Measurements from ENCODE around the gene ANO2.

Gene ANO2

DNA sequence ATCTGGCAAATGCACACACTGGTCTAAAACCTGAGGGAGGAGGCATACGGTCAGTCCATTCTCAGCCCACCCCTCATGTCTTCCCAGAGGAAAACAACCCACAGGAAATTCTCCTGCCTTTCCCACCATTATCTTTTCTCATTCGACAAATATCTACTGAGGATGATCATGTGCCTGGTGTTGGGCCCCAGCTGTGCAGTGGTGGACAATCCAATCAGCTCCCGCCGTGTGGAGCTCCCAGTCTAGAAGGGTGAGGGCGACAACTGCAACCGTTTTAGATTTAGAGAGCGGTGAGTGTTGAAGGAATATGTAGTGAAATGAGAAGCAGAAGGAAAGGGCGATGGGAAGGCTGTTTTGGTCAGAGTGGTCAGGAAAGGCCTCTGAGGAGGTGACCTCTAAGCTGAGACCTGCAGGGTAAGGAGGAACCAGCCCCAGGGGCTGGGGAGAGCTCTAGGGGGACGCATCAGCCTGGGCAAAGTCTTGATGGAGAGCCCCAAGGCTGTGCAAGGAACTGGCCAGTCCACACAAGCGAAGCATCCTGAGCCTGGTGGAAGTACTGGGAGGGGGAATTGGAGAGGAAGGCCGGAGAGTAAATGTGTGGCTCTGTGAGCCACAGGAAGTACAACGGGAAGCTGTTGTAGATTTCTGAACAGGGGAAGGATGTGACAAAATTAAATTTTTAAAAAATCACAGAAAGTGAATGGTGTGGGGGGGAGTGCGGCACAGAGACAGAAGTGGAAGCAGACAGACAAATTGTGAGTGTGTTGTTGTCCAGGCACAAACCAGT lies 320.4 kb downstream of the ANO2 start:
- no peak overlapping the region for H3K4me3 ChIP-seq (ENCODE audit: insufficient read length, low read depth)
- TF ChIP-seq YY1 (IDR thresholded peaks at IDR 0.05; ENCODE audit: insufficient read depth, insufficient read length) = no peak
- TF ChIP-seq ZNF274 (IDR thresholded peaks at IDR 0.05; ENCODE audit: low read depth, low read length) = no peak
- TF ChIP-seq SUZ12 (IDR thresholded peaks at IDR 0.05; ENCODE audit: extremely low read depth, insufficient read depth, insufficient read length) = no peak
- H3K36me3 ChIP-seq (ENCODE audit: insufficient read depth, insufficient read length, low read length) = no peaks in the 10 kb centered on the region
- H3K4me1 ChIP-seq (ENCODE audit: insufficient read depth, insufficient read length) = no peaks in the 10 kb centered on the region
- no peaks in the 10 kb centered on the region for H3K27me3 ChIP-seq (ENCODE audit: insufficient read depth, insufficient read length)
- H3K9me3 ChIP-seq (ENCODE audit: insufficient read depth, low read length) = no peaks in the 10 kb centered on the region
- H3K9ac ChIP-seq (ENCODE audit: insufficient read length, low read depth) = no peak overlapping the region
- no peak for DNase-seq (ENCODE audit: low read depth, low spot score)

DNA sequence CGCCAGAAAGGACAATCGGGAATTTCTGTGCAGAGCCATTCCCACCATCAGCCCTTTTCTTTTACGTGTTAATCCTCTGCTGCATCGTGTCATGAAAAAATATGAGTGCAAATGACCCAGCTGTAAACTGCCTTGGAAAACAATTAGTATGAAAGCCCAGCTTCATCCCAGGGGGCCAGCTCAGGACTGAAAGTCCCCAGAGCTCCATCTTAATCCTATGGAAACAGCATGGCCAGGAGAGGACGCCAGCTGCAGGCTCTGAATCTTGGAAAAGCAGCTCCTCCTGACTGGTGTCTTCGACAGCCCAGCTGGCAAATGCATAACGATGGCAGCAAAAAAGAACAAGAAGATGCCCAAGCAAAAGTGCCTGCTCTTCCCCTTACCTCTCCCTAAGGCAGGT lies 321.6 kb downstream of the ANO2 start:
- peak; percentile 32 for DNase-seq (ENCODE audit: low read depth, low spot score)
- Histone ChIP-seq H3K4me1 (ENCODE audit: insufficient read depth, insufficient read length) (no peaks in the 10 kb centered on the region), H3K9ac (ENCODE audit: insufficient read length, low read depth) (no peak overlapping the region), H3K36me3 (ENCODE audit: insufficient read depth, insufficient read length, low read length) (no peaks in the 10 kb centered on the region), H3K4me3 (ENCODE audit: insufficient read length, low read depth) (no peak overlapping the region), H3K9me3 (ENCODE audit: insufficient read depth, low read length) (no peaks in the 10 kb centered on the region), H3K27me3 (ENCODE audit: insufficient read depth, insufficient read length) (no peaks in the 10 kb centered on the region)
- TF ChIP-seq SUZ12 (IDR thresholded peaks at IDR 0.05; ENCODE audit: extremely low read depth, insufficient read depth, insufficient read length) (no peak), YY1 (IDR thresholded peaks at IDR 0.05; ENCODE audit: insufficient read depth, insufficient read length) (no peak), ZNF274 (IDR thresholded peaks at IDR 0.05; ENCODE audit: low read depth, low read length) (no peak)

DNA sequence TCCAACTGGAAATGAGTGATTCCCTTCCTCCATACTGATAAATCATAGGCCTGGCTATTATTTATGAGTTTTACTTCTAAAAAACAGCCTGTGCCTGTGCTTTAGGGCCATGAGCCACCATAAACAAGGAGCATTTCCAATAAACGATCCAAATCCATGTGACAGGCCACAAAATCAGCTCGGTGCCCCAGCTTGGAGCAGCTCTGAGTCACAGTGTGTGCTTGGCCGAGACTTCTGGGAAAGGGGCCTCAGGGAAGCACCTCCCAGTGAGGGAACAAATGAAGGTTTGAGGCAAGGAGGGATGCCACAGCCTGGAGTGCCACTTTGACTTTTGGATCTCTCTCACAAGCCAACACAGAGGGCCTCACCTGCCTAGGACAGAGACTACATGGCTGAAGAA lies 322.8 kb downstream of the ANO2 start:
- no peak overlapping the region for H3K9ac ChIP-seq (ENCODE audit: insufficient read length, low read depth)
- no peaks in the 10 kb centered on the region for H3K36me3 ChIP-seq (ENCODE audit: insufficient read depth, insufficient read length, low read length)
- H3K4me3 ChIP-seq (ENCODE audit: insufficient read length, low read depth) = no peak overlapping the region
- no peaks in the 10 kb centered on the region for H3K4me1 ChIP-seq (ENCODE audit: insufficient read depth, insufficient read length)
- DNase-seq (ENCODE audit: low read depth, low spot score) = no peak
- H3K27me3 ChIP-seq (ENCODE audit: insufficient read depth, insufficient read length) = no peaks in the 10 kb centered on the region
- TF ChIP-seq ZNF274 (IDR thresholded peaks at IDR 0.05; ENCODE audit: low read depth, low read length) = no peak
- TF ChIP-seq YY1 (IDR thresholded peaks at IDR 0.05; ENCODE audit: insufficient read depth, insufficient read length) = no peak
- TF ChIP-seq SUZ12 (IDR thresholded peaks at IDR 0.05; ENCODE audit: extremely low read depth, insufficient read depth, insufficient read length) = no peak
- H3K9me3 ChIP-seq (ENCODE audit: insufficient read depth, low read length) = no peaks in the 10 kb centered on the region

DNA sequence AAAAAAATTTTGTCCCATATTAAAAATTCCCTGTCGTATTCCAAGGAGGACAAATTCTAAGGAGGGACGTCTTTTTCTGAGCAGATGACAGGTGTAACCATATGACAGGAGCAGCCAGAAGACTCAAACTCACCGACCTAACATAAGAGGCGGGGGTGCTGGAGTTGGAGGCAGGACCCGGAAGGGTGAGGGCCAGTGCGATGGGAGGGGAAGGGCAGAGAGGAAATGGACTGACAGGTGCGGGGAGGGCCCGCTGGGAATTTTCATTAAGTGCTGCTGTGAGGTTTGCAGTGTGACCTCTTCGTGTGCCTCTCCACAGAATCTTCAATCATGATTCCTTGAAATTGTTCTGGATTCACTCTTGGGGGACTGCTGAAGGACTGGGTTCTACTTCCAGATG lies 323.7 kb downstream of the ANO2 start:
- H3K9me3 ChIP-seq (ENCODE audit: insufficient read depth, low read length) = 0 out of 2 replicates have a peak, but pooled peaks cover 5% of the 10 kb centered on the region
- H3K36me3 ChIP-seq (ENCODE audit: insufficient read depth, insufficient read length, low read length) = no peaks in the 10 kb centered on the region
- no peaks in the 10 kb centered on the region for H3K27me3 ChIP-seq (ENCODE audit: insufficient read depth, insufficient read length)
- no peaks in the 10 kb centered on the region for H3K4me1 ChIP-seq (ENCODE audit: insufficient read depth, insufficient read length)
- no peak overlapping the region for H3K4me3 ChIP-seq (ENCODE audit: insufficient read length, low read depth)
- DNase-seq (ENCODE audit: low read depth, low spot score) = no peak
- H3K9ac ChIP-seq (ENCODE audit: insufficient read length, low read depth) = no peak overlapping the region
- TF ChIP-seq SUZ12 (IDR thresholded peaks at IDR 0.05; ENCODE audit: extremely low read depth, insufficient read depth, insufficient read length) = no peak

DNA sequence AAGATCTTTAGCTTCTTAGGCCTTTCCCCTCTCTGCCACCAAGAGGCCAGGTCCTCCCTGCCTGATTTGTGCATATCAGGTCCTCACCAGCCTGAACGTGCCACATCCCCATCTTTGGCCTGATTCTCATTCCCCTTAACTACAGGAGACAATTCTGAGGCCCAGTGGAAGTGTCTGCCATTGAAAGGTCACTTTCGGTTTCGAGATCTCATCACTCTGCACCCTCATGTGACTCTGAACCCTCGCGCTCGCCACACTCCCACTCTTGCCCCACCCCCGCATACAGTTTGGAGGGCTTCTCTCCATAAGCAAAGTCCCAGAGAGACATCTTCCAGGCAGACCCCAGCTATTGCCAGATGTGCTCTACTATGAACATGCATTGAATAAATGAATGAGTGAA lies 324.2 kb downstream of the ANO2 start:
- H3K9me3 ChIP-seq (ENCODE audit: insufficient read depth, low read length) = 0 out of 2 replicates have a peak, but pooled peaks cover 5% of the 10 kb centered on the region
- H3K36me3 ChIP-seq (ENCODE audit: insufficient read depth, insufficient read length, low read length) = no peaks in the 10 kb centered on the region
- H3K27me3 ChIP-seq (ENCODE audit: insufficient read depth, insufficient read length) = no peaks in the 10 kb centered on the region
- TF ChIP-seq YY1 (IDR thresholded peaks at IDR 0.05; ENCODE audit: insufficient read depth, insufficient read length) (no peak), ZNF274 (IDR thresholded peaks at IDR 0.05; ENCODE audit: low read depth, low read length) (no peak), SUZ12 (IDR thresholded peaks at IDR 0.05; ENCODE audit: extremely low read depth, insufficient read depth, insufficient read length) (no peak)
- H3K4me1 ChIP-seq (ENCODE audit: insufficient read depth, insufficient read length) = no peaks in the 10 kb centered on the region
- no peak overlapping the region for H3K4me3 ChIP-seq (ENCODE audit: insufficient read length, low read depth)
- DNase-seq (ENCODE audit: low read depth, low spot score) = no peak
- no peak overlapping the region for H3K9ac ChIP-seq (ENCODE audit: insufficient read length, low read depth)

DNA sequence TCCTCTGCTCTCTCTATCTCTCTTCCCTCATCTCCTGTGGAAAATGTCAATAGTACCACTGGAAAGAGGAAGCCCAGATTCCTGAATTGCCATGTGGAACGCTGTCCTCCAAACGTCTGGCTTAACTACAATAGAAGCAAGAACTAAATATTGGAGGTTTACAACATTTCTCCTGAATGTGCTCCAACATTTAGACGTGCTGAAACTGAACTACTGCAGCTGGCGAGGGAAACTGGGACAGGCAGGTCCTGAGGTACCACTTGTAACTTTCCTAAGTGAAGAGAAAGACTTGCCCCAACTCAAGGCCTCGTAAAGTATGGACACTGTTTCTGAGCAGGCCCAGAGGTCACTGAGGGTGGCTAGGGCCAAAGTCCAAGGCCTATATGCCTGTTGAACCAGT lies 325.4 kb downstream of the ANO2 start:
- Histone ChIP-seq H3K4me1 (ENCODE audit: insufficient read depth, insufficient read length) (no peaks in the 10 kb centered on the region), H3K4me3 (ENCODE audit: insufficient read length, low read depth) (no peak overlapping the region), H3K9ac (ENCODE audit: insufficient read length, low read depth) (no peak overlapping the region), H3K9me3 (ENCODE audit: insufficient read depth, low read length) (0 out of 2 replicates have a peak, but pooled peaks cover 5% of the 10 kb centered on the region), H3K27me3 (ENCODE audit: insufficient read depth, insufficient read length) (no peaks in the 10 kb centered on the region), H3K36me3 (ENCODE audit: insufficient read depth, insufficient read length, low read length) (no peaks in the 10 kb centered on the region)
- no peak for DNase-seq (ENCODE audit: low read depth, low spot score)
- TF ChIP-seq SUZ12 (IDR thresholded peaks at IDR 0.05; ENCODE audit: extremely low read depth, insufficient read depth, insufficient read length) (no peak), ZNF274 (IDR thresholded peaks at IDR 0.05; ENCODE audit: low read depth, low read length) (no peak), YY1 (IDR thresholded peaks at IDR 0.05; ENCODE audit: insufficient read depth, insufficient read length) (no peak)

DNA sequence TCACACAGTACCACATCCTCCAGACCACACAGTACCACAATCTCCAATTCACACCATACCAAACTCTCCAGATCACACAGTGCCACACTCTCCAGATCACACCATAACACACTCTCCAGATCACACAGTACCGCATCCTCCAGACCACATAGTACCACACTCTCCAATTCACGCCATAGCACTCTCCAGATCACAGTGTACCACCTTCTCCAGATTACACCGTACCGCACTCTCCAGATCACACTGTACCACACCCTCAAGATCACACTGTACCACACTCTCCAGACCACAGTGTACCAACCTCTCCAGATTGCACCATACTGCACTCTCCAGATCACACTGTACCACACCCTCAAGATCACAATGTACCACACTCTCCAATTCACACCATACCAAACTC lies 328.2 kb downstream of the ANO2 start:
- no peak for DNase-seq (ENCODE audit: low read depth, low spot score)
- H3K36me3 ChIP-seq (ENCODE audit: insufficient read depth, insufficient read length, low read length) = no peaks in the 10 kb centered on the region
- no peak overlapping the region for H3K4me3 ChIP-seq (ENCODE audit: insufficient read length, low read depth)
- no peak overlapping the region for H3K9ac ChIP-seq (ENCODE audit: insufficient read length, low read depth)
- 0 out of 2 replicates have a peak, but pooled peaks cover 5% of the 10 kb centered on the region for H3K9me3 ChIP-seq (ENCODE audit: insufficient read depth, low read length)
- no peaks in the 10 kb centered on the region for H3K4me1 ChIP-seq (ENCODE audit: insufficient read depth, insufficient read length)
- TF ChIP-seq ZNF274 (IDR thresholded peaks at IDR 0.05; ENCODE audit: low read depth, low read length) (no peak), YY1 (IDR thresholded peaks at IDR 0.05; ENCODE audit: insufficient read depth, insufficient read length) (no peak), SUZ12 (IDR thresholded peaks at IDR 0.05; ENCODE audit: extremely low read depth, insufficient read depth, insufficient read length) (no peak)
- no peaks in the 10 kb centered on the region for H3K27me3 ChIP-seq (ENCODE audit: insufficient read depth, insufficient read length)
